Esophagus squamous epithelium (tissue), 5 donors: ENCODE data around the gene NFX1. TPM values are rescaled to one million over a fixed set of nuclear protein-coding genes. Genes with fewer than 3 reads are reported as not detected.
A peak's percentile ranks its signal among the peaks of the same experiment; 100 is the strongest.

Experiments used
- DNase-seq: peaks from one replicate; lab custom pipeline; 2025; lab: John Stamatoyannopoulos, UW
- H3K27ac ChIP-seq, 4 donors: fragments of 200-600 bp; sonication (generic); one replicate each; pipeline ENCODE4 v1.5.1; 2016 to 2019; ENCODE audit warnings: mild to moderate bottlenecking in 1 of 4
- H3K27me3 ChIP-seq, 4 donors: fragments of 200-600 bp; sonication (generic); 1 replicate in 3 of 4; 2 replicates in 1 of 4; pipeline versions ENCODE4 v1.5.1 to v1.6.0; 2017 to 2021; ENCODE audit warnings: antibody characterized with exemption in 1 of 4
- H3K36me3 ChIP-seq, 3 donors: fragments of 200-600 bp; sonication (generic); one replicate each; pipeline ENCODE4 v1.5.1; 2016 to 2019
- H3K4me1 ChIP-seq, 3 donors: fragments of 200-600 bp; sonication (generic); one replicate each; pipeline ENCODE4 v1.5.1; 2017 to 2019
- H3K4me3 ChIP-seq, 4 donors: fragments of 200-600 bp; sonication (generic); 1 replicate in 3 of 4; 2 replicates in 1 of 4; pipeline ENCODE4 v1.5.1; 2016 to 2019; ENCODE audit warnings: mild to moderate bottlenecking in 2 of 4, moderate library complexity in 1 of 4
- H3K9me3 ChIP-seq, 3 donors: fragments of 200-600 bp; sonication (generic); one replicate each; pipeline ENCODE4 v1.5.1; 2016 to 2019
- CTCF ChIP-seq, 6 experiments: fragments of 450-650 bp in 4 of 6; fragments of 200-600 bp in 2 of 6; sonication (generic) in 2 of 6; IDR thresholded peaks; one replicate each; pipeline ENCODE4 v1.5.1; 2016 to 2019; ENCODE audit warnings: antibody characterized with exemption in 6 of 6, mild to moderate bottlenecking in 4 of 6, moderate library complexity in 4 of 6
- POLR2A ChIP-seq, 4 donors: fragments of 450-650 bp; IDR thresholded peaks; one replicate each; pipeline ENCODE4 v1.6.1; 2017; ENCODE audit warnings: antibody characterized with exemption in 4 of 4, mild to moderate bottlenecking in 4 of 4, moderate library complexity in 3 of 4
- WGBS, 2 donors: methylation state at CpG; one replicate each; pipeline ENCODE4 v1.1.5; 2018; 5-methylcytosine and 5-hydroxymethylcytosine counted together
- intact Hi-C: fragments of 100-400 bp; cut with DNase I; formaldehyde crosslinking; loops from one replicate; pipeline ENCODE4 v1.15.0; 2022
- total RNA-seq, 4 donors: library from RNA; depleted of rRNA; stranded (reverse); fragments of >200 nt; gene quantifications; one replicate each; pipeline ENCODE4 v1.1.0, GENCODE V29; 2016
- donor health status: DM: yes; HTN: yes; CAD: no.

The NFX1 gene
- total RNA-seq, 4 donors from 2014 or later: 19.7 to 47.7 (median 27.2) TPM

- no peak for TF ChIP-seq CTCF (IDR thresholded peaks at IDR 0.05)
- TF ChIP-seq POLR2A (IDR thresholded peaks at IDR 0.05): no peak
- Histone ChIP-seq H3K27me3 (no peaks in the 10 kb centered on the region), H3K4me3 (no peak overlapping the region), H3K27ac (no peak overlapping the region), H3K4me1 (no peaks in the 10 kb centered on the region), H3K9me3 (peaks cover 0 to 15% (median 0%) of the 10 kb centered on the region in 3 donors), H3K36me3 (peaks cover 18 to 100% (median 51%) of the 10 kb centered on the region in 3 donors)
- intact Hi-C loops: no loop called here
- 100% methylated on average over 1 to 3 of the region's 3 CpGs for WGBS, 2 donors
- DNase-seq: no peak
Observed at GRCh38 chr9:33340186-33340585, 49.9 kb downstream of the NFX1 start.

GRCh38 chr9:33341182-33341581 lies 50.9 kb downstream of the NFX1 start:
- no peaks in the 10 kb centered on the region for H3K4me1 ChIP-seq
- no peak overlapping the region for H3K4me3 ChIP-seq
- TF ChIP-seq CTCF (IDR thresholded peaks at IDR 0.05) (no peak), POLR2A (IDR thresholded peaks at IDR 0.05) (no peak)
- peaks cover 0 to 15% (median 0%) of the 10 kb centered on the region in 3 donors for H3K9me3 ChIP-seq
- intact Hi-C loops: no loop called here
- H3K27ac ChIP-seq: no peak overlapping the region
- no peak for DNase-seq
- WGBS, 2 donors: 89 to 94% methylated on average over 3 of the region's 3 CpGs
- H3K27me3 ChIP-seq: no peaks in the 10 kb centered on the region
- peaks cover 18 to 100% (median 59%) of the 10 kb centered on the region in 3 donors for H3K36me3 ChIP-seq

- Histone ChIP-seq H3K36me3 (peaks cover 12 to 100% (median 62%) of the 10 kb centered on the region in 3 donors), H3K4me3 (no peak overlapping the region), H3K9me3 (peaks cover 0 to 13% (median 0%) of the 10 kb centered on the region in 3 donors), H3K27ac (no peak overlapping the region), H3K4me1 (no peaks in the 10 kb centered on the region), H3K27me3 (no peaks in the 10 kb centered on the region)
- intact Hi-C loops: no loop called here
- 78 to 79% methylated on average over 3 of the region's 3 CpGs for WGBS, 2 donors
- DNase-seq: no peak
- no peak for TF ChIP-seq POLR2A (IDR thresholded peaks at IDR 0.05)
- TF ChIP-seq CTCF (IDR thresholded peaks at IDR 0.05): no peak
Observed at GRCh38 chr9:33344145-33344544, 53.8 kb downstream of the NFX1 start.

GRCh38 chr9:33346564-33346963 lies 56.2 kb downstream of the NFX1 start:
- no peak for DNase-seq
- no peak overlapping the region for H3K4me3 ChIP-seq
- H3K4me1 ChIP-seq: peaks cover 0 to 18% (median 7%) of the 10 kb centered on the region in 3 donors
- no peak for TF ChIP-seq POLR2A (IDR thresholded peaks at IDR 0.05)
- TF ChIP-seq CTCF (IDR thresholded peaks at IDR 0.05): no peak
- peak overlapping the region in 1 of 4 donors; percentile 21 for H3K27ac ChIP-seq
- H3K9me3 ChIP-seq: no peaks in the 10 kb centered on the region
- intact Hi-C loops: no loop called here
- no peaks in the 10 kb centered on the region for H3K27me3 ChIP-seq
- peaks cover 0 to 83% (median 50%) of the 10 kb centered on the region in 3 donors for H3K36me3 ChIP-seq
- WGBS, 2 donors: 88 to 92% methylated on average over 4 of the region's 4 CpGs

- no peaks in the 10 kb centered on the region for H3K27me3 ChIP-seq
- peaks cover 0 to 18% (median 7%) of the 10 kb centered on the region in 3 donors for H3K4me1 ChIP-seq
- H3K9me3 ChIP-seq: no peaks in the 10 kb centered on the region
- DNase-seq: no peak
- peak overlapping the region in 2 of 4 donors; percentile 70 for H3K27ac ChIP-seq
- no peak for TF ChIP-seq CTCF (IDR thresholded peaks at IDR 0.05)
- no peak for TF ChIP-seq POLR2A (IDR thresholded peaks at IDR 0.05)
- H3K36me3 ChIP-seq: peaks cover 0 to 63% (median 40%) of the 10 kb centered on the region in 3 donors
- intact Hi-C loops: no loop called here
- H3K4me3 ChIP-seq: no peak overlapping the region
- 94 to 98% methylated on average over 4 of the region's 4 CpGs for WGBS, 2 donors
Observed at GRCh38 chr9:33348998-33349397, 58.7 kb downstream of the NFX1 start.
